ENCODE data around the gene FDXR.

DNA sequence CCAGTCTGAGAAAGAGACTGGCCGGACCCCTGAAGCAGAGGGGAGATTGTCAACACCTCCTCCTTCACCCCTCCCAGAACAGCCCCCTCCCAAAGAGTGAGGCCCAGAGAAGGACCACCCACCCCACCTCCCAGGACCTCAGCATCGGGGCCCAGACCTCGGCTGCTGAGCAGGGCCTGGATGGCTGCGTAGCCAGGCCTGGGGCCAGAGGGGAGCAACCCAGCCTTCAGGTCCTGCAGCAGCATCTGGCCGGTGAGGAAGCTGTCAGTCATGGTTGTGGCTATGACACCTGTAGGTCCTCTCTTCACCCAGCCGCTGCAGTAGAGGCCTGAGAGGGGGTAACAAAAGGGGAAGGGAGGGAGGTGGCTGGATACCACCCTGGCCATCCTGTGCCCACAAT, 9.9 kb downstream of the FDXR start:
- TF ChIP-seq, protein P1, sequence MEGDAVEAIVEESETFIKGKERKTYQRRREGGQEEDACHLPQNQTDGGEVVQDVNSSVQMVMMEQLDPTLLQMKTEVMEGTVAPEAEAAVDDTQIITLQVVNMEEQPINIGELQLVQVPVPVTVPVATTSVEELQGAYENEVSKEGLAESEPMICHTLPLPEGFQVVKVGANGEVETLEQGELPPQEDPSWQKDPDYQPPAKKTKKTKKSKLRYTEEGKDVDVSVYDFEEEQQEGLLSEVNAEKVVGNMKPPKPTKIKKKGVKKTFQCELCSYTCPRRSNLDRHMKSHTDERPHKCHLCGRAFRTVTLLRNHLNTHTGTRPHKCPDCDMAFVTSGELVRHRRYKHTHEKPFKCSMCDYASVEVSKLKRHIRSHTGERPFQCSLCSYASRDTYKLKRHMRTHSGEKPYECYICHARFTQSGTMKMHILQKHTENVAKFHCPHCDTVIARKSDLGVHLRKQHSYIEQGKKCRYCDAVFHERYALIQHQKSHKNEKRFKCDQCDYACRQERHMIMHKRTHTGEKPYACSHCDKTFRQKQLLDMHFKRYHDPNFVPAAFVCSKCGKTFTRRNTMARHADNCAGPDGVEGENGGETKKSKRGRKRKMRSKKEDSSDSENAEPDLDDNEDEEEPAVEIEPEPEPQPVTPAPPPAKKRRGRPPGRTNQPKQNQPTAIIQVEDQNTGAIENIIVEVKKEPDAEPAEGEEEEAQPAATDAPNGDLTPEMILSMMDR (IDR thresholded peaks at IDR 0.05; ENCODE audit: extremely low read depth in 1 of 2, insufficient read depth in 1 of 2, low read depth in 1 of 2, low read length in 2 of 2): no peak
- TF ChIP-seq EZH2 (IDR thresholded peaks at IDR 0.05; ENCODE audit: borderline replicate concordance, low read depth, low read length, severe bottlenecking): no peak
- TF ChIP-seq POLR2A (IDR thresholded peaks at IDR 0.05; ENCODE audit: low read depth, low read length): no peak
- TF ChIP-seq GATA2 (IDR thresholded peaks at IDR 0.05; ENCODE audit: insufficient read depth, insufficient read length, low read depth, low read length): no peak

Data from endothelial cell of umbilical vein (primary cell).